PC-3 (cell line): ENCODE results near the gene FAM117B.

Experiments used
- EZH2phosphoT487 ChIP-seq: fragments of 300-600 bp; sonication (generic); IDR thresholded peaks from 2 replicates; pipeline ENCODE4 v1.6.1; 2018; ENCODE audit warnings: mild to moderate bottlenecking, antibody characterized with exemption, low read length, borderline replicate concordance
- TF ChIP-seq, protein P1 (sequence below): fragments of 300-600 bp; sonication (generic); conservative IDR thresholded peaks from 2 replicates; pipeline ENCODE4 v1.5.1; 2017; ENCODE audit warnings: antibody characterized with exemption, low read depth, mild to moderate bottlenecking, low read length

DNA sequence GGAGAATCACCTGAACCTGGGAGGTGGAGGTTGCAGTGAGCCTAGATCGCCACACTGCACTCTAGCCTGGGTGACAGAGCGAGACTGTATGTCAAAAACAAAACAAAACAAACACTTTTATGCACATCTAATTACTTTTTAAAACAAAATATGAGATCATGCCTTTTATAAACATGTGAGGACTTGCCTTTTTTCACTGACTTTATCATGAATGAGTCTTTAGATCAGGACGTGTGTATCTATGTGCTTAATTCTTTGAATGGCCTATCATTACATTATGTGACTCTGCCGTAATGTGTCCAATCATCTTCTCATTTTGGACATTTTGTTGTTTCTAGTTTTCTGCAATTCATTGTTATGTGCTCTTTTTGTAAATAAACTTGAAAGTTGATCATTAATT is 58.7 kb downstream of the FAM117B start:
- no peak for TF ChIP-seq EZH2phosphoT487
- TF ChIP-seq, protein P1, sequence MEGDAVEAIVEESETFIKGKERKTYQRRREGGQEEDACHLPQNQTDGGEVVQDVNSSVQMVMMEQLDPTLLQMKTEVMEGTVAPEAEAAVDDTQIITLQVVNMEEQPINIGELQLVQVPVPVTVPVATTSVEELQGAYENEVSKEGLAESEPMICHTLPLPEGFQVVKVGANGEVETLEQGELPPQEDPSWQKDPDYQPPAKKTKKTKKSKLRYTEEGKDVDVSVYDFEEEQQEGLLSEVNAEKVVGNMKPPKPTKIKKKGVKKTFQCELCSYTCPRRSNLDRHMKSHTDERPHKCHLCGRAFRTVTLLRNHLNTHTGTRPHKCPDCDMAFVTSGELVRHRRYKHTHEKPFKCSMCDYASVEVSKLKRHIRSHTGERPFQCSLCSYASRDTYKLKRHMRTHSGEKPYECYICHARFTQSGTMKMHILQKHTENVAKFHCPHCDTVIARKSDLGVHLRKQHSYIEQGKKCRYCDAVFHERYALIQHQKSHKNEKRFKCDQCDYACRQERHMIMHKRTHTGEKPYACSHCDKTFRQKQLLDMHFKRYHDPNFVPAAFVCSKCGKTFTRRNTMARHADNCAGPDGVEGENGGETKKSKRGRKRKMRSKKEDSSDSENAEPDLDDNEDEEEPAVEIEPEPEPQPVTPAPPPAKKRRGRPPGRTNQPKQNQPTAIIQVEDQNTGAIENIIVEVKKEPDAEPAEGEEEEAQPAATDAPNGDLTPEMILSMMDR, result no peak
